Adrenal gland (tissue), 12 donors: ENCODE results near the gene DPEP3. TPM values are rescaled to one million over a fixed set of nuclear protein-coding genes. Genes with fewer than 3 reads are reported as not detected.
A peak's percentile ranks its signal among the peaks of the same experiment; 100 is the strongest.

Experiments used
- DNase-seq, 7 donors: peaks; one replicate each; pipeline ENCODE4 v3.0.0-alpha.2; 2019 to 2020
- H3K27ac ChIP-seq, 5 donors: fragments of 200-600 bp; sonication (generic) in 4 of 5; 1 replicate in 3 of 5; 2 replicates in 2 of 5; pipeline versions ENCODE4 v1.5.1 to v1.8.0; 2016 to 2020; ENCODE audit warnings: mild to moderate bottlenecking in 1 of 5
- H3K27me3 ChIP-seq: fragments of 200-600 bp; 2 replicates; pipeline ENCODE4 v1.8.0; 2021
- H3K36me3 ChIP-seq, 2 donors: fragments of 200-600 bp; replicated peaks in 1 of 2; 1 replicate in 1 of 2; 2 replicates in 1 of 2; pipeline versions ENCODE4 v1.5.1 to v1.8.0; 2018 to 2022
- H3K4me1 ChIP-seq, 2 donors: fragments of 200-600 bp; replicated peaks in 1 of 2; 1 replicate in 1 of 2; 2 replicates in 1 of 2; pipeline versions ENCODE4 v1.5.1 to v1.8.0; 2018 to 2021
- H3K4me3 ChIP-seq, 4 donors: fragments of 200-600 bp; sonication (generic) in 3 of 4; one replicate each; pipeline ENCODE4 v1.5.1; 2016 to 2018
- H3K9me3 ChIP-seq, 3 donors: fragments of 200-600 bp; sonication (generic) in 1 of 3; replicated peaks in 1 of 3; 1 replicate in 2 of 3; 2 replicates in 1 of 3; pipeline versions ENCODE4 v1.5.1 to v1.8.0; 2016 to 2021
- CTCF ChIP-seq, 6 experiments: fragments of 450-650 bp in 4 of 6; fragments of 200-600 bp in 2 of 6; sonication (generic) in 1 of 6; IDR thresholded peaks; 1 replicate in 5 of 6; 2 replicates in 1 of 6; pipeline versions ENCODE4 v1.5.1 to v1.8.0; 2016 to 2021; ENCODE audit warnings: antibody characterized with exemption in 6 of 6, mild to moderate bottlenecking in 2 of 6, moderate library complexity in 1 of 6
- POLR2A ChIP-seq, 2 donors: fragments of 450-650 bp; IDR thresholded peaks; one replicate each; pipeline ENCODE4 v1.6.1; 2017; ENCODE audit warnings: antibody characterized with exemption in 2 of 2, mild to moderate bottlenecking in 2 of 2, moderate library complexity in 1 of 2
- WGBS, 4 donors: extraction: QIAGEN DNeasy Blood & Tissue Kit in 2 of 4; methylation state at CpG; one replicate each; pipeline versions ENCODE4 v1.1.5 to v1.1.7; 2013 to 2017; 5-methylcytosine and 5-hydroxymethylcytosine counted together
- intact Hi-C, 2 donors: fragments of 100-400 bp; cut with DNase I; formaldehyde crosslinking; loops; one replicate each; pipeline versions ENCODE4 v1.14.1 to v1.15.0; 2022 to 2023
- polyA plus RNA-seq, 3 donors: library from polyadenylated mRNA; stranded (reverse); fragments of 200-250 nt in 2 of 3; fragments of 350-450 nt in 1 of 3; fragmentation: Illumina TruSeq in 1 of 3; extraction: RNeasy Lipid Tissue Mini Kit (QIAGEN cat#74804) in 1 of 3; gene quantifications; one replicate each; pipeline ENCODE4 v1.2.3, GENCODE V29; 2013 to 2014
- total RNA-seq, 9 donors: library from RNA; depleted of rRNA in 4 of 9; stranded (reverse); fragments of >200 nt in 4 of 9; fragments of 120-200 nt in 1 of 9; fragmentation: NEBNext Ultra II Directional in 1 of 9; extraction: Animal tissue kit (Norgen Biotek cat#: 25700) in 1 of 9; gene quantifications; one replicate each; pipeline versions ENCODE4 v1.1.0 to v1.2.4, GENCODE V29; 2013 to 2023
- donor health status: healthy with polysubstance abuse.
- donor health status: Bipolar disorder and iron deficiency.
- donor health status: DM: yes; HTN: yes; CAD: no.
- donor health status: DM: no; HTN: no; CAD: no.
- donor health status: DM: no; HTN: no; CAD: no.
- donor health status: DM: yes; HTN: yes; CAD: no.

The DPEP3 gene
- total and polyA plus RNA-seq, 12 donors, result 0.07 to 0.32 (median 0.11) TPM; not detected in 8

- intact Hi-C loops, result no loop called here
- 93 to 95% (median 93%) methylated on average over 22 to 24 of the region's 24 CpGs for WGBS, 4 donors
- no peak for DNase-seq
- peaks cover 0 to 17% of the 10 kb centered on the region in 2 donors for H3K4me1 ChIP-seq
- H3K9me3 ChIP-seq, result no peaks in the 10 kb centered on the region
- TF ChIP-seq POLR2A (IDR thresholded peaks at IDR 0.05) (no peak), CTCF (IDR thresholded peaks at IDR 0.05) (no peak)
- peak overlapping the region in 2 of 5 donors; percentile 7 to 67 for H3K27ac ChIP-seq
- H3K4me3 ChIP-seq, result no peak overlapping the region
- peaks cover 0 to 61% of the 10 kb centered on the region in 2 donors for H3K36me3 ChIP-seq
- H3K27me3 ChIP-seq, result no peaks in the 10 kb centered on the region
Observed at GRCh38 chr16:67944690-67945391, 35.5 kb downstream of the DPEP3 start.

GRCh38 chr16:67943619-67944504 lies 36.4 kb downstream of the DPEP3 start, which contains the start of gene LCAT:
Gene LCAT (minus strand): TSS chr16:67944120. CDS start chr16:67944101, 19 bp downstream.
- peaks cover 0 to 17% of the 10 kb centered on the region in 2 donors for H3K4me1 ChIP-seq
- H3K4me3 ChIP-seq, result no peak within 1 kb of the TSS
- intact Hi-C loops, result no loop called here
- peaks cover 0 to 60% of the 10 kb centered on the region in 2 donors for H3K36me3 ChIP-seq
- H3K27ac ChIP-seq, result peak within 1 kb of the TSS in 4 of 5 donors; percentile 1 to 67 (median 25)
- 32 to 61% (median 47%) methylated on average over 7 to 23 of the region's 23 CpGs for WGBS, 4 donors
- TF ChIP-seq CTCF (IDR thresholded peaks at IDR 0.05) (peak in 1 of 6 experiments; percentile 1), POLR2A (IDR thresholded peaks at IDR 0.05) (peak in 1 of 2 donors; percentile 60)
- no peaks in the 10 kb centered on the region for H3K27me3 ChIP-seq
- no peaks in the 10 kb centered on the region for H3K9me3 ChIP-seq
- peak in 6 of 7 donors; percentile 69 to 80 (median 78) for DNase-seq

- TF ChIP-seq CTCF (IDR thresholded peaks at IDR 0.05) (no peak), POLR2A (IDR thresholded peaks at IDR 0.05) (no peak)
- H3K4me1 ChIP-seq, result peaks cover 0 to 17% of the 10 kb centered on the region in 2 donors
- H3K36me3 ChIP-seq, result peaks cover 0 to 54% of the 10 kb centered on the region in 2 donors
- H3K9me3 ChIP-seq, result no peaks in the 10 kb centered on the region
- no peaks in the 10 kb centered on the region for H3K27me3 ChIP-seq
- WGBS, 4 donors, result 80 to 83% (median 81%) methylated on average over 1 to 6 of the region's 6 CpGs
- no peak overlapping the region for H3K4me3 ChIP-seq
- intact Hi-C loops, result no loop called here
- DNase-seq, result no peak
- H3K27ac ChIP-seq, result peak overlapping the region in 2 of 5 donors; percentile 7 to 67
Observed at GRCh38 chr16:67943256-67943618, 37.1 kb downstream of the DPEP3 start.
